Measurements from ENCODE around the gene PELI3.

GRCh38 chr11:66454828-66455227 is 11.9 kb upstream of the PELI3 start:
- TF ChIP-seq, protein P1, sequence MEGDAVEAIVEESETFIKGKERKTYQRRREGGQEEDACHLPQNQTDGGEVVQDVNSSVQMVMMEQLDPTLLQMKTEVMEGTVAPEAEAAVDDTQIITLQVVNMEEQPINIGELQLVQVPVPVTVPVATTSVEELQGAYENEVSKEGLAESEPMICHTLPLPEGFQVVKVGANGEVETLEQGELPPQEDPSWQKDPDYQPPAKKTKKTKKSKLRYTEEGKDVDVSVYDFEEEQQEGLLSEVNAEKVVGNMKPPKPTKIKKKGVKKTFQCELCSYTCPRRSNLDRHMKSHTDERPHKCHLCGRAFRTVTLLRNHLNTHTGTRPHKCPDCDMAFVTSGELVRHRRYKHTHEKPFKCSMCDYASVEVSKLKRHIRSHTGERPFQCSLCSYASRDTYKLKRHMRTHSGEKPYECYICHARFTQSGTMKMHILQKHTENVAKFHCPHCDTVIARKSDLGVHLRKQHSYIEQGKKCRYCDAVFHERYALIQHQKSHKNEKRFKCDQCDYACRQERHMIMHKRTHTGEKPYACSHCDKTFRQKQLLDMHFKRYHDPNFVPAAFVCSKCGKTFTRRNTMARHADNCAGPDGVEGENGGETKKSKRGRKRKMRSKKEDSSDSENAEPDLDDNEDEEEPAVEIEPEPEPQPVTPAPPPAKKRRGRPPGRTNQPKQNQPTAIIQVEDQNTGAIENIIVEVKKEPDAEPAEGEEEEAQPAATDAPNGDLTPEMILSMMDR (IDR thresholded peaks at IDR 0.05) = no peak
- no peak for TF ChIP-seq POLR2A (IDR thresholded peaks at IDR 0.05)

Data from esophagus squamous epithelium (tissue), 4 donors.